ENCODE data around the gene ARRDC5.
"Not testable (repeated sequence)": the region's sequence is repeated elsewhere in the genome, so short reads cannot be mapped to it uniquely, and the experiment has no call there.

The ARRDC5 gene

DNA sequence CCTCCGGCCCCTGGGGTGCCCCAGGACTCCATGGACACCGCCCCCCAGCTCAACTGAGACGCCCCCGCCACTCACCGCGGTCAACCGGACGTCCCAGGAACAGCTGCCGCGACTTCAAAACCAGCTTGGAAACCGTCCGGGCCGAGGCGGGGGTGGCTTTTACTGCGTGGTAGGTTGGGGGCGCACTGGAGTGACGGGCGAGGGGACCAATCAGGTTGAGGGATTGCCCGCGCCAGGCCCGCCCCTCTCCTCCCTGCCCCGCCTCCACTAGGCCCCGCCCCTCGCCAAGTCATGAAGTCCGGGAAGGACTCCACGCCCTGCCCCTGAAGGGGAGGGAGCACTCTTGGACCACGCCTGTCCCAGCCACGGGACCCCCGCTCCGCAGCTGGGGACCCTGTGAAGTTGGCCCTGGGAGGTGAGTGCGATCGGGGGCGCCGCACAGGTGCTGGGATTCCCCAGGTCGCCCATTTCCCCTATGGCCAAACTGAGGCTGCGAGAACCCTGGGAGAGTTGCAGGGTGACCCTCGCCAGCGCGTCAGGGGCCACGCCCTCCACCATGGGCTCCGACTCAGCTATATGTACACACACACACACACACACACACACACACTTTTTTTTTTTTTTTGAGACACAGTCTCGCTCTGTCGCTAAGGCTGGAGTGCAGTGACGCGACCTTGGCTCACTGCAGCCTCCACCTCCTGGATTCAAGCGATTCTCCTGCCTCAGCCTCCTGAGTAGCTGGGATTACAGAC lies 35.0 kb downstream of the ARRDC5 start, which contains the start of gene PLIN3:
Gene PLIN3 (minus strand): TSS at position 134 of the 752 bp plus-strand sequence. CDS start 6,273 bp downstream, outside the sequence.
- peak; percentile 87 to 96 for DNase-seq

DNA sequence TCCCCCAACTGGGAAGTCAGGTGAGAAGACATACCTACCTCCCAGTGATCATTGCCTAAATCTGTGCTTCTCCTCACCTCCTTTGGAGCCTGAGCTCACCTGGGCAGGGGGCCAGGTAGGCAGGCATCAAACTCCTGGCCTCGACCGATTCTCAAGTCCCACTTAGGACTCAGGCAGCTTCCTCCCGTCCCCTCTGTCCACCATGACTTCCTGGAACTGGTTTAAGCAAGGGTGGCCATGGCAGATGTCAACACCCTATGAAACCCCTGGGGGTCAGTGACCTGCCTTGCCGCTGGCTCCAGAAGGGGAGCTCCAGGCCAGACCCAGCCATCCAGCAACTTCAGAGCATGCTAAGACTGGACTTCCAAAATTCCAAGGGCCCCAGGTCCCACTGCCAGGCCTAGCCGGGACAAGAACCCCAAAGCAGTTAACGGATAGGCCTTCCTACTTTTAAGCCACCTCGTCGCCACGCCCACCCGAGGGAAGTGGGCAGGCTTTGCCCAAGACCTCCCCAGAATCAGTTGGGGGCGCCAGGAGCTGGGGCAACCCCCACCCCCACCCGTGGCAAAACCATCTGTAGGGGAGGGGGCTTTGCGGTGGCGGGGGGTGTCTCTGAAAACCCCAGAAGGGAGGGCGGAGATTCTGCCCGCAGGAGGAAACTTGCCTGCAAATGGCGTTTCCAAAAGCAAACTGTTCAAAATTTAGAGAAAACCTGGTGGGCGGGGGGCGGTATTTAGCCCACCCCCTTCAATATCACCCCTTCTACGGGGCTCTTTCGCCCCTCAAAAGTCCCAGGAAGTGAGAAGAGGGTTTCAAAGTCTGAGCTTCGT lies 35.9 kb downstream of the ARRDC5 start:
- peak; percentile 51 to 75 for DNase-seq

- DNase-seq: no peak
Measured at GRCh38 chr19:4861147-4861546, 41.5 kb downstream of the ARRDC5 start.

DNA sequence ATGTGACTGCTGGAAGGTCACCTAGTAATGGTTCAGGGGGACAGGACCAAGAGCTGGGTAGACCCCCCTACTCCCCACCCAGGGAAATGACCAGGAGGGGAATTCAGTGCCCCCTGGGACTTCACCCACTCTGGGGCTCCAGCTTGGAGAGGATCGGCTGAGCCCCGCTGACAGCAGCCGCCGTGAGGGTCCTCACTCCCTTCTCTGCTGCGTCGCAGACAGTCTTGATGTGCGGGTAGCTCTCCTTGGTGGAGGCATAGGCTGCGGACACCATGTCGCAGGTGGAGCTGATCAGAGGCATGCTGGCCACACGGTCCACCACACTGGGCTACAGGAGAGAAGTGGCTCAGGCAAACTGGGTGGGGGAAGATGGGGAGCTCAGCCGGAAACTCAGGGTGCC lies 43.0 kb downstream of the ARRDC5 start:
- no peak for DNase-seq

DNA sequence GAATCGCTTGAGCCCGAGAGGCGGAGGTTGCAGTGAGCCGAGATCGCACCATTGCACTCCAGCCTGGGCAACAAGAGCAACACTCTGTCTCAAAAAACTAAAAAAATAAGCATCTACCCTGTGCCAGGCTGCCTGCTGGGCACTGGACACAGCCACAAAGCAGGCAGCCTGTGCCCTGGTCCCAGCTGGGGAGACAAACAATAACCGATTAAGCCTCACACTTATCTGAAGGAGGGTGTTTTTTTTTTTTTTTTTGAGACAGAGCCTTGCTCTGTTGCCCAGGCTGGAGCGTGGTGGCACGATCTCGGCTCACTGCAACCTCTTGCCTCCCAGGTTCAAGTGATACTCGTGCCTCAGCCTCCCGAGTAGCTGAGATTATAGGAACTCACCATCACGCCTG lies 46.2 kb downstream of the ARRDC5 start:
- DNase-seq: not testable (repeated sequence)

DNA sequence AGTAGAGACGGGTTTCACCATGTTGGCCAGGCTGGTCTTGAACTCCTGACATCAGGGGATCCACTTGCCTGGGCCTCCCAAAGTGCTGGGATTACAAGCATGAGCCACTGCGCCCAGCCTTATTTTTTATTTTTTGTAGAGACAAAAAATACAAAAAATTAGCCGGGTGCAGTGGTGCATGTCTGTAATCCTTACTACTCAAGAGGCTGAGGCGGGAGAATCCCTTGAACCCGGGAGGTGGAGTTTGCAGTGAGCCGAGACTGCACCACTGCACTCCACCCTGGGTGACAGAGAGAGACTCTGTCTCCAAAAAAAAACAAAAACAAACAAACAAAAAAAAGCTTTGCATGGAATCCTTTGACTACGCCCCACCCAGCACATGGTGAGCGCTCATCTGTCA lies 49.2 kb downstream of the ARRDC5 start:
- not testable (repeated sequence) for DNase-seq

- no peak for DNase-seq
Measured at GRCh38 chr19:4852484-4852883, 50.2 kb downstream of the ARRDC5 start.

DNA sequence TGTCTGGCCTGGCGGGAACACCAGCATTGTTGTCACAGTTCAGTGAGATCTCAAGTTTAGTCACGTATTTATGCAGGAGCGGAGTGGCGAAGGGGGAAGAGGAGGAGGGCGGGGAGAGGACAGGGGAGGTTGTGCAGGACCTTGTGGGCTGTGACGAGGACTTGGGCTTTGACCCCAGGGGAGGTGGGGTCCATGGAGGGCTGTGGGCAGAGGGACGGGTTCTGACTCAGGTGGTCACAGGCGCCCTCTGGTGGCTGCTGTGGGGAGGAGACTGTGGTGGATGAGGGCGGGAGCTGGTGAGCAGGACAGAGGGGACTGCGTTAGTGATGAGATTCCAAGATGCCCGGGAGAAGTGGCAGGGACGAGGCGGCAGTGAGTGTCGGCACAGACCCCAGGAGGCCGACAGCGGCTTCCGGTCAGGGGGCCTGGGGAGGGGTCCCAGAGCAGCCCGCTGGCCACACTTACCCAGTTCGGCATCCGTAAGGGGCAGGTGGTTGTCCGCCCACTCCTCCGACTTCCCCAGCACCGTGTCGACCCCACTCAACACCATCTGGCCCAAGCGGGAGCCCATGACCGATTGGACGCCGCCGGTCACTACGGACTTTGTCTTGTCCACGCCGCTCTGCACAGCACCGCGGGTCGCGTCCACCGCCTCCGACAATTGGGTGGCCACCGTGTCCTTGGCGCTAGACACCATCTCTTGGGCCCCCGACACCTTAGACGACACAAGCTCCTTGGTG lies 51.0 kb downstream of the ARRDC5 start:
- peak; percentile 64 to 77 for DNase-seq

GRCh38 chr19:4849019-4849418 lies 53.7 kb downstream of the ARRDC5 start:
- no peak for DNase-seq

- no peak for DNase-seq
Measured at GRCh38 chr19:4847190-4847973, 55.3 kb downstream of the ARRDC5 start.

- DNase-seq: not testable (repeated sequence)
Measured at GRCh38 chr19:4845975-4846374, 56.7 kb downstream of the ARRDC5 start.

- no peak for DNase-seq
Measured at GRCh38 chr19:4844348-4845179, 58.1 kb downstream of the ARRDC5 start.

- DNase-seq: no peak
Measured at GRCh38 chr19:4843647-4843965, 59.1 kb downstream of the ARRDC5 start.

Data from stimulated activated CD4-positive, alpha-beta T cell treated with anti-CD3 and anti-CD28 coated beads, Interleukin-4, amount 100 ng/mL, for 4 hours (primary cell).